Measurements from ENCODE around the gene ABCA3.

- TF ChIP-seq, protein P1, sequence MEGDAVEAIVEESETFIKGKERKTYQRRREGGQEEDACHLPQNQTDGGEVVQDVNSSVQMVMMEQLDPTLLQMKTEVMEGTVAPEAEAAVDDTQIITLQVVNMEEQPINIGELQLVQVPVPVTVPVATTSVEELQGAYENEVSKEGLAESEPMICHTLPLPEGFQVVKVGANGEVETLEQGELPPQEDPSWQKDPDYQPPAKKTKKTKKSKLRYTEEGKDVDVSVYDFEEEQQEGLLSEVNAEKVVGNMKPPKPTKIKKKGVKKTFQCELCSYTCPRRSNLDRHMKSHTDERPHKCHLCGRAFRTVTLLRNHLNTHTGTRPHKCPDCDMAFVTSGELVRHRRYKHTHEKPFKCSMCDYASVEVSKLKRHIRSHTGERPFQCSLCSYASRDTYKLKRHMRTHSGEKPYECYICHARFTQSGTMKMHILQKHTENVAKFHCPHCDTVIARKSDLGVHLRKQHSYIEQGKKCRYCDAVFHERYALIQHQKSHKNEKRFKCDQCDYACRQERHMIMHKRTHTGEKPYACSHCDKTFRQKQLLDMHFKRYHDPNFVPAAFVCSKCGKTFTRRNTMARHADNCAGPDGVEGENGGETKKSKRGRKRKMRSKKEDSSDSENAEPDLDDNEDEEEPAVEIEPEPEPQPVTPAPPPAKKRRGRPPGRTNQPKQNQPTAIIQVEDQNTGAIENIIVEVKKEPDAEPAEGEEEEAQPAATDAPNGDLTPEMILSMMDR (IDR thresholded peaks at IDR 0.05) = no peak
- TF ChIP-seq POLR2A (IDR thresholded peaks at IDR 0.05) = no peak
These were observed 2.7 kb upstream of the ABCA3 start for GRCh38 chr16:2343211-2343610.

Measured in adrenal gland (tissue), 5 donors.